Upper lobe of left lung (tissue), 6 donors: ENCODE results near the gene TGFB1I1. TPM values are rescaled to one million over a fixed set of nuclear protein-coding genes. Genes with fewer than 3 reads are reported as not detected.
"Not testable (repeated sequence)": the region's sequence is repeated elsewhere in the genome, so short reads cannot be mapped to it uniquely, and the experiment has no call there.

ENCODE experiments used
- ATAC-seq, 2 donors: fragments of 200-7000 bp; cut with Tn5 transposase; one replicate each; pipeline ENCODE4 v1.9.1; 2022; ENCODE audit warnings: mild to moderate bottlenecking in 2 of 2, moderate library complexity in 2 of 2; ENCODE audit not compliant: low FRiP score in 2 of 2
- DNase-seq, 2 donors: peaks; one replicate each; pipeline ENCODE4 v3.0.0-alpha.2; 2019 to 2020
- H3K27ac ChIP-seq, 4 donors: fragments of 200-600 bp; sonication (generic); one replicate each; pipeline ENCODE4 v1.5.1; 2016 to 2019
- H3K27me3 ChIP-seq, 4 donors: fragments of 200-600 bp; sonication (generic); one replicate each; pipeline ENCODE4 v1.5.1; 2017 to 2019
- H3K36me3 ChIP-seq, 4 donors: fragments of 200-600 bp; sonication (generic); one replicate each; pipeline ENCODE4 v1.5.1; 2016 to 2019
- H3K4me1 ChIP-seq, 4 donors: fragments of 200-600 bp; sonication (generic); one replicate each; pipeline ENCODE4 v1.5.1; 2018 to 2019
- H3K4me3 ChIP-seq, 4 donors: fragments of 200-600 bp; sonication (generic); one replicate each; pipeline ENCODE4 v1.5.1; 2017 to 2019; ENCODE audit warnings: mild to moderate bottlenecking in 2 of 4, moderate library complexity in 1 of 4
- H3K9me3 ChIP-seq, 4 donors: fragments of 200-600 bp; sonication (generic); one replicate each; pipeline ENCODE4 v1.5.1; 2018 to 2019
- EP300 ChIP-seq, 4 donors: sonication (generic); formaldehyde crosslinking; IDR thresholded peaks; one replicate each; pipeline ENCODE4 v1.5.1; 2017; ENCODE audit warnings: antibody characterized with exemption in 4 of 4, control low read depth in 2 of 4
- POLR2A ChIP-seq, 4 donors: fragments of 450-650 bp; IDR thresholded peaks; one replicate each; pipeline ENCODE4 v1.5.1; 2016 to 2017; ENCODE audit warnings: antibody characterized with exemption in 4 of 4, mild to moderate bottlenecking in 2 of 4
- POLR2AphosphoS5 ChIP-seq, 2 donors: sonication (generic); formaldehyde crosslinking; IDR thresholded peaks; one replicate each; pipeline ENCODE4 v1.5.1; 2017; ENCODE audit warnings: antibody characterized with exemption in 2 of 2
- WGBS, 2 donors: methylation state at CpG; one replicate each; pipeline ENCODE4 v1.1.5; 2017 to 2018; 5-methylcytosine and 5-hydroxymethylcytosine counted together
- total RNA-seq, 6 donors: library from RNA; depleted of rRNA in 4 of 6; stranded (reverse); fragments of >200 nt in 4 of 6; gene quantifications; one replicate each; pipeline versions ENCODE4 v1.1.0 to v1.2.1, GENCODE V29; 2016 to 2021
- TF ChIP-seq, protein P1 (sequence below), 6 experiments: fragments of 450-650 bp in 4 of 6; fragments of 200-600 bp in 2 of 6; sonication (generic) in 2 of 6; IDR thresholded peaks; one replicate each; pipeline ENCODE4 v1.5.1; 2016 to 2019; ENCODE audit warnings: antibody characterized with exemption in 6 of 6
- donor health status: DM: no; HTN: no; CAD: no; lungs with moderate emphysema.
- donor health status: DM: no; HTN: yes; CAD: no; lungs with severe emphysema.

TGFB1I1 gene
- total RNA-seq, 6 donors from 2014 or later, result 21.0 to 62.8 (median 27.8) TPM

DNA sequence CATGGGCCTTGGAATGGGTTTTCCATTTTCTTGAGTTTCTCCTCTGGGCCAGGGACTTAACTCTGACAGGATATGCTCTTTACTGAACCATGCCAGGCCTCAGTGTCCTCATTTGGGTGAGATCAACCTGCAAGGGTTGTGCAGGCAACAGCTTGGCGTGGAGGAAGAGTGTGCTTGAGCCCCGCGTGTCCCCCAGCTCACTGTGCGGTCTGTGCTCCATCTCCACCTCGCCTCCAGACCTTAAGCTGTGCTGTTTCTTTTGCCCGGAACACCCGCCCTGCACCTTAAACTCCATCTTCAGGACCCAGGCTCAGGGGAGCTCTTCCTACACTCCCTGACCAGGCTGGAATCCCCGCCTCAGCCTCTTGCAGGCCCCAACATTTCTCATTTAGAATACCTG is 26.5 kb downstream of the TGFB1I1 start:
- 91 to 100% methylated on average over 8 of the region's 8 CpGs for WGBS, 2 donors
- Histone ChIP-seq H3K4me1 (peaks cover 5 to 42% (median 20%) of the 10 kb centered on the region in 4 donors), H3K36me3 (peaks cover 3 to 64% (median 32%) of the 10 kb centered on the region in 4 donors), H3K9me3 (no peaks in the 10 kb centered on the region), H3K4me3 (no peak overlapping the region), H3K27ac (no peak overlapping the region), H3K27me3 (no peaks in the 10 kb centered on the region)
- no peak for ATAC-seq
- TF ChIP-seq EP300 (IDR thresholded peaks at IDR 0.05), result no peak
- no peak for TF ChIP-seq POLR2AphosphoS5 (IDR thresholded peaks at IDR 0.05)
- TF ChIP-seq, protein P1, sequence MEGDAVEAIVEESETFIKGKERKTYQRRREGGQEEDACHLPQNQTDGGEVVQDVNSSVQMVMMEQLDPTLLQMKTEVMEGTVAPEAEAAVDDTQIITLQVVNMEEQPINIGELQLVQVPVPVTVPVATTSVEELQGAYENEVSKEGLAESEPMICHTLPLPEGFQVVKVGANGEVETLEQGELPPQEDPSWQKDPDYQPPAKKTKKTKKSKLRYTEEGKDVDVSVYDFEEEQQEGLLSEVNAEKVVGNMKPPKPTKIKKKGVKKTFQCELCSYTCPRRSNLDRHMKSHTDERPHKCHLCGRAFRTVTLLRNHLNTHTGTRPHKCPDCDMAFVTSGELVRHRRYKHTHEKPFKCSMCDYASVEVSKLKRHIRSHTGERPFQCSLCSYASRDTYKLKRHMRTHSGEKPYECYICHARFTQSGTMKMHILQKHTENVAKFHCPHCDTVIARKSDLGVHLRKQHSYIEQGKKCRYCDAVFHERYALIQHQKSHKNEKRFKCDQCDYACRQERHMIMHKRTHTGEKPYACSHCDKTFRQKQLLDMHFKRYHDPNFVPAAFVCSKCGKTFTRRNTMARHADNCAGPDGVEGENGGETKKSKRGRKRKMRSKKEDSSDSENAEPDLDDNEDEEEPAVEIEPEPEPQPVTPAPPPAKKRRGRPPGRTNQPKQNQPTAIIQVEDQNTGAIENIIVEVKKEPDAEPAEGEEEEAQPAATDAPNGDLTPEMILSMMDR (IDR thresholded peaks at IDR 0.05), result no peak
- no peak for TF ChIP-seq POLR2A (IDR thresholded peaks at IDR 0.05)
- DNase-seq, result no peak

DNA sequence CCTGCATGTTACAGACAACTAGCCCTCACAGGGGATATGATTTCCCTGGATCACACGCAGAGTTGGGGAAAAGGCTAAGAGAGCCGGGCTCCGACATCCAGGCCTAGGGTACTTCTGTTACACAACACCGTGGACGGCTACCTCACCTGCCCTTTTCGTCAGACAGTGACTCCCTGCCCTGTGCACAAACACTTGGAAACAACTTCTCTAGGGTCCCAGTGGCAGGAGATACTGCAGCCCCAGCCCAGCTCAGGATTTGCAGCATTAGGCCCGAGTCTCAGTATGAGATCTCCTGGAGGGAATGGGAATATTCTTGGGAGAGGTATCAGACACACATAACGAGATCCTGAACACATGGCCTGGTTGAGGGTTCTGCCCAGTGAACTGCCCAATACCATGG is 28.0 kb downstream of the TGFB1I1 start:
- H3K9me3 ChIP-seq, result no peaks in the 10 kb centered on the region
- TF ChIP-seq, protein P1 (IDR thresholded peaks at IDR 0.05), result no peak
- no peaks in the 10 kb centered on the region for H3K27me3 ChIP-seq
- H3K4me3 ChIP-seq, result no peak overlapping the region
- ATAC-seq (no peak), DNase-seq (no peak)
- no peak overlapping the region for H3K27ac ChIP-seq
- peaks cover 0 to 55% (median 29%) of the 10 kb centered on the region in 4 donors for H3K36me3 ChIP-seq
- H3K4me1 ChIP-seq, result peaks cover 9 to 52% (median 33%) of the 10 kb centered on the region in 4 donors
- 92 to 94% methylated on average over 7 to 8 of the region's 8 CpGs for WGBS, 2 donors

DNA sequence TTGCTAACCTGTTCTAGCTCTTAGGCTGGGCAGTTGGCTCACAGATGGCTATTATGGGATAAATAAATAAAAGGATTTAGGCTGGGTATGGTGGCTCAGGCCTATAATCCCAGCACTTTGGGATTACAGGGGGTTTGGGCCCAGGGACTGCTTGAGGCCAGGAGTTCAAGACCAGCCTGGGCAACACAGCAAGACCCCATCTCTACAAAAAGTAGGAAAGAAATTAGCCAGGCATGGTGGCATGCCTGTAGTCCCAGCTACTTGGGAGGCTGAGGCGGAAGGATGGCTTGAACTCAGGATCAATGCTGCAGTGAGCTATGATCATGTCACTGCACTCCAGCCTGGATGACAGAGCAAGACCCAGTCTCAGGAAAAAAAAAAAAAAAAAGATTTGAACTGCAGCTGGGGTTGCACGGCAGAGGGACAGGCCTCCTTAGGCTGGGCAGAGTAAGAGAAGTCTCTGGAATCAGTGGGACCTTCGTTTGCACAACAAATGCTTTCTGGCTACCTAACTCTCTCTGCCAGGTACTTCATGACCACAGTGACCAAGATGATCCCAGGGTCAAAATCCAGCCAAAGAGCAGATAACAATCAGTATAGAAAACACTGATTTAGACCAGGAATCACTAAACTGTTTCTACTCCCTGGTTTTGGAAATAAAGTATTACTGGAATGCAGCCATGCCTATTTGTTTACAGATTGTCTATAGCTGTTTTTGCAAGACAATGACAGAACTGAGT is 29.4 kb downstream of the TGFB1I1 start:
- TF ChIP-seq POLR2AphosphoS5 (IDR thresholded peaks at IDR 0.05) (no peak), EP300 (IDR thresholded peaks at IDR 0.05) (no peak), POLR2A (IDR thresholded peaks at IDR 0.05) (no peak)
- TF ChIP-seq, protein P1 (IDR thresholded peaks at IDR 0.05), result no peak
- ATAC-seq (no peak), DNase-seq (no peak)
- Histone ChIP-seq H3K27me3 (no peaks in the 10 kb centered on the region), H3K4me1 (peaks cover 10 to 48% (median 33%) of the 10 kb centered on the region in 4 donors), H3K27ac (peak overlapping the region in 1 of 4 donors; percentile 47), H3K36me3 (peaks cover 0 to 49% (median 25%) of the 10 kb centered on the region in 4 donors), H3K4me3 (no peak overlapping the region), H3K9me3 (no peaks in the 10 kb centered on the region)
- 69 to 82% methylated on average over 3 of the region's 3 CpGs for WGBS, 2 donors

DNA sequence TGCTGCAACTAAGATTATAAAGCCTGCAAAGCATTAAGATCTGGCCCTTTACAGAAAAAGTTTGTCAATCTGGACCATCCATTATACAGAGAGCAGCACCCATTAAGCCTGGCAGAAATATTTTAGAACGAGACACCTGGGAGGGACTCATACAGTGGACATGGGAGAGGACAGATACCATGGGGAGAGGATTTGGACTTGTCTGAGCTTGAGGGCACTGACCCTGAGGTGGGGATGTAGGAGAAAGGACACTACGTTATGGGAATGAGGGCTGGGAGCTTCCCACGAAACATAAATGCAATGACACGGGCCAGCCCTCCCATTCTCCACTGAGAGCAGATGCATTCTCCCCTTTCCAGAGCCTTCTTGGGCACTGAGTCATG is 30.0 kb downstream of the TGFB1I1 start:
- WGBS, 2 donors, result 85 to 87% methylated on average over 4 of the region's 4 CpGs
- TF ChIP-seq, protein P1 (IDR thresholded peaks at IDR 0.05), result no peak
- ATAC-seq (no peak), DNase-seq (no peak)
- peak overlapping the region in 3 of 4 donors; percentile 14 to 78 (median 44) for H3K27ac ChIP-seq
- H3K36me3 ChIP-seq, result peaks cover 0 to 44% (median 22%) of the 10 kb centered on the region in 4 donors
- no peak overlapping the region for H3K4me3 ChIP-seq
- no peaks in the 10 kb centered on the region for H3K27me3 ChIP-seq
- no peaks in the 10 kb centered on the region for H3K9me3 ChIP-seq
- peaks cover 16 to 50% (median 37%) of the 10 kb centered on the region in 4 donors for H3K4me1 ChIP-seq

DNA sequence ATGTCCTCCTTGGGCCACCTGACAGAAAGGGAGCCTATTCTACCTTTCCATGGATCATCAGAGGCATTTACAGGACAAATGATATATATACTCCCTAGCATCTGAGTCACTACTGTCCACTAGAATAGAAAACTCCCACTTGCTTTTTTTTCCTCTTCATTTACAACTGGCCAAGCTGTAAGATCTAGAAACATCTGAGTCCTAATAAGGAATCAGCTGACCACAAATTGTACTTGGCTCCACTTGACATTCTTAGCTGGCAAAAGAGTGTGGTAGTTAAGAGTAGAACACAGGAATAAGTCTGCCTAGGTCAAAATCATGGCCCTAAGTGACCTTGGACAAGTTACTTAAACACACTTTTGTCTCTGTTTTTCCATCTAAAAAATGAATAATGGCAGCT is 31.0 kb downstream of the TGFB1I1 start:
- Histone ChIP-seq H3K27ac (peak overlapping the region; percentile 6 to 78 (median 52)), H3K4me1 (peaks cover 22 to 57% (median 43%) of the 10 kb centered on the region in 4 donors), H3K4me3 (no peak overlapping the region), H3K36me3 (peaks cover 0 to 36% (median 16%) of the 10 kb centered on the region in 4 donors), H3K9me3 (no peaks in the 10 kb centered on the region), H3K27me3 (no peaks in the 10 kb centered on the region)
- DNase-seq (peak in 1 of 2 donors; percentile 48), ATAC-seq (peak; percentile 25 to 68)
- no peak for TF ChIP-seq POLR2AphosphoS5 (IDR thresholded peaks at IDR 0.05)
- TF ChIP-seq POLR2A (IDR thresholded peaks at IDR 0.05), result no peak
- TF ChIP-seq EP300 (IDR thresholded peaks at IDR 0.05), result peak in 1 of 4 donors; percentile 65
- TF ChIP-seq, protein P1 (IDR thresholded peaks at IDR 0.05), result no peak

DNA sequence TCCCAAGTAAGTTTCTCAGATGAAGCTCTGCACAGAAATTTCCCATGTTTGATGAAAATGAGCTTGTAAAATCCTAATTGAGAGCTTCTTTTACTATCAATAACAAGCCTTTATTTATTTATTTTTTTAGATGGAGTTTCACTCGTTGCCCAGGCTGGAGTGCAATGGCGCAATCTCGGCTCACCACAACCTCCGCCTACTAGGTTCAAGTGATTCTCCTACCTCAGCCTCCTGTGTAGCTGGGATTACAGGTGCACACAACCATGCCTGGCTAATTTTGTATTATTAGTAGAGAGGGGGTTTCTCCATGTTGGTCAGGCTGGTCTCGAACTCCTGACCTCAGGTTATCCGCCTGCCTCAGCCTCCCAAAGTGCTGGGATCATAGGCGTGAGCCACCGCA is 31.6 kb downstream of the TGFB1I1 start:
- not testable (repeated sequence) for H3K4me3 ChIP-seq, H3K9me3 ChIP-seq, H3K27me3 ChIP-seq, ATAC-seq
- 71 to 74% methylated on average over 8 of the region's 8 CpGs for WGBS, 2 donors
- H3K27ac ChIP-seq, result peak overlapping the region; percentile 6 to 78 (median 66)
- peaks cover 0 to 30% (median 12%) of the 10 kb centered on the region in 4 donors for H3K36me3 ChIP-seq
- H3K4me1 ChIP-seq, result peaks cover 22 to 57% (median 44%) of the 10 kb centered on the region in 4 donors
- DNase-seq, result peak in 1 of 2 donors; percentile 71
